GM12891 (cell line): ENCODE results near the gene LBX2.

Experiments used
- SPI1 ChIP-seq: IDR thresholded peaks from 2 replicates; pipeline ENCODE4 v1.6.1; 2011; ENCODE audit warnings: low read depth, low read length, control low read depth
- TAF1 ChIP-seq: IDR thresholded peaks from 2 replicates; pipeline ENCODE4 v1.6.1; 2011; ENCODE audit warnings: low read depth, low read length, control low read depth

DNA sequence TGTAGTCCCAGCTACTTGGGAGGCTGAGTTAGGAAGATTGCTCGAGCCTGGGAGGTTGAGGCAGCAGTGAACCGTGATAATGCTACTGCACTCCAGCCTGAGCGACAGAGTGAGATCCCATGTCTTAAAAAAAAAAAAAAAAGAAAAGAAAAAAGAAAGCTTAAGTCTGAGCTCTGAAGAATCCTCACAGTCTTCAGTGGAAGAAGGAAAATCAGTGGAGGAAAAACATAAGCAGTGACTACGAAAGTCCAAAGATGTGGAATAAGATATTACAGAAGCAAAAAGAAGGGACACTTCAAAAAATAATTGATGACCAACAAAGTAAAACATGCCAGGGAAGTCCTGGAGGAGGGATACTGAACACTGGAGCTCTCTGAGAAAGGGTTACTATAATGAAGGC lies 10.9 kb upstream of the LBX2 start:
- no peak for TF ChIP-seq TAF1
- TF ChIP-seq SPI1: no peak
